DMS114 treated with DMSO at 0.1 percent for 48 hours (cell line): ENCODE measurements around the gene TMEM244.
"Not testable (repeated sequence)": the region's sequence is repeated elsewhere in the genome, so short reads cannot be mapped to it uniquely, and the experiment has no call there.

Experiments
- DNase-seq: peaks from one replicate; lab custom pipeline; 2025; ENCODE audit not compliant: unreplicated experiment; lab: John Stamatoyannopoulos, UW

TMEM244 gene

GRCh38 chr6:129867403-129867802 is 6.3 kb upstream of the TMEM244 start:
- DNase-seq, result no peak

- no peak for DNase-seq
These were observed 5.6 kb upstream of the TMEM244 start for GRCh38 chr6:129866688-129867087.

- no peak for DNase-seq
These were observed 5.1 kb upstream of the TMEM244 start for GRCh38 chr6:129866256-129866655.

- DNase-seq, result no peak
These were observed 3.9 kb upstream of the TMEM244 start for GRCh38 chr6:129865013-129865412.

GRCh38 chr6:129863664-129864063 is 2.5 kb upstream of the TMEM244 start:
- DNase-seq, result no peak

- DNase-seq, result no peak
These were observed 1.6 kb downstream of the TMEM244 start for GRCh38 chr6:129859524-129859923.

GRCh38 chr6:129857838-129858237 is 3.3 kb downstream of the TMEM244 start:
- DNase-seq, result no peak

- DNase-seq, result no peak
These were observed 7.0 kb downstream of the TMEM244 start for GRCh38 chr6:129853996-129854711.

GRCh38 chr6:129852257-129852858 is 8.8 kb downstream of the TMEM244 start:
- DNase-seq, result no peak

GRCh38 chr6:129849456-129849855 is 11.7 kb downstream of the TMEM244 start:
- DNase-seq, result no peak

GRCh38 chr6:129846761-129847160 is 14.4 kb downstream of the TMEM244 start:
- DNase-seq, result no peak

GRCh38 chr6:129845696-129846095 is 15.4 kb downstream of the TMEM244 start:
- no peak for DNase-seq

GRCh38 chr6:129844118-129844891 is 16.8 kb downstream of the TMEM244 start:
- DNase-seq, result no peak

- DNase-seq, result no peak
These were observed 17.5 kb downstream of the TMEM244 start for GRCh38 chr6:129843573-129843972.

GRCh38 chr6:129842881-129843409 is 18.2 kb downstream of the TMEM244 start:
- DNase-seq, result no peak

- DNase-seq, result no peak
These were observed 19.0 kb downstream of the TMEM244 start for GRCh38 chr6:129842137-129842536.

- not testable (repeated sequence) for DNase-seq
These were observed 21.6 kb downstream of the TMEM244 start for GRCh38 chr6:129839562-129839961.

- no peak for DNase-seq
These were observed 25.4 kb downstream of the TMEM244 start for GRCh38 chr6:129835691-129836090.

- DNase-seq, result no peak
These were observed 28.8 kb downstream of the TMEM244 start for GRCh38 chr6:129832299-129832698.

- no peak for DNase-seq
These were observed 32.9 kb downstream of the TMEM244 start for GRCh38 chr6:129828229-129828628.

GRCh38 chr6:129818251-129818650 is 42.9 kb downstream of the TMEM244 start:
- DNase-seq, result no peak

- DNase-seq, result no peak
These were observed 43.3 kb downstream of the TMEM244 start for GRCh38 chr6:129817821-129818220.
